Measurements from ENCODE around the gene DMBT1.

GRCh38 chr10:122669045-122669444, 108.5 kb downstream of the DMBT1 start:
- TF ChIP-seq CTCF (IDR thresholded peaks at IDR 0.05) (no peak), POLR2A (IDR thresholded peaks at IDR 0.05) (no peak)
